Measurements from ENCODE around the gene KBTBD3.
"Not testable (repeated sequence)": the region's sequence is repeated elsewhere in the genome, so short reads cannot be mapped to it uniquely, and the experiment has no call there.

KBTBD3 gene

DNA sequence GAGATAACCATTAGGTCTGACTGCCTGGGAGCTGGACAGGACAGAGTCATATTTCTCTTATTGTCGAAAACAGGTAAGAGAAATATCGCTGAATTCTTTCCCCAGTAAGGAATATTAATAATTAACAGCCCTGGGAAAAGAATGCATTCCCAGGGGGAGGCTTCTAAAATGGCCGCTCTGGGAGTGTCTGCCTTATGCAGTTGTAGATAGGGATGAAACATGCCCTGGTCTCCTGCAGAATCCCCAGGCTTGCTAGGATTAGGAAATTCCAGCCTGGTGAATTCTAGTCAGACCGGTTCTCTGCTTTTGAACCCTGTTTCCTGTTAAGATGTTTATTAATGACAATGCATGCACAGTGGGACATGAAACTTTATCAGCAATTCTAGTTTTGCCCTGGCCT, 74.1 kb downstream of the KBTBD3 start:
- not testable (repeated sequence) for DNase-seq

- no peak for DNase-seq
Observed at GRCh38 chr11:106001304-106002012, 75.7 kb downstream of the KBTBD3 start.
